SU-DHL-6 (cell line): Measurements from ENCODE around the gene NOL12.

Experiments
- CTCF ChIP-seq: fragments of 200-600 bp; sonication (generic); IDR thresholded peaks from one replicate; pipeline ENCODE4 v1.5.1; 2017; ENCODE audit warnings: antibody characterized with exemption, mild to moderate bottlenecking, low read length, moderate library complexity; ENCODE audit not compliant: insufficient read depth, poor library complexity, severe bottlenecking
- EZH2phosphoT487 ChIP-seq: fragments of 200-600 bp; sonication (generic), shearing (Covaris generic); conservative IDR thresholded peaks from 2 replicates; pipeline ENCODE4 v1.6.1; 2018; ENCODE audit warnings: mild to moderate bottlenecking, antibody characterized with exemption, low read length, moderate library complexity, mixed read lengths

GRCh38 chr22:37690901-37691504, 4.9 kb downstream of the NOL12 start:
- TF ChIP-seq EZH2phosphoT487 (no peak), CTCF (no peak)
